Skin epidermis (tissue), 12 donors: ENCODE measurements around the gene IQGAP3.
A peak's percentile ranks its signal among the peaks of the same experiment; 100 is the strongest.
"Not testable (repeated sequence)": the region's sequence is repeated elsewhere in the genome, so short reads cannot be mapped to it uniquely, and the experiment has no call there.

Experiments used
- H3K27ac ChIP-seq, 21 experiments: fragments of 200-600 bp; sonication (generic) in 11 of 21; one replicate each; pipeline ENCODE4 v1.5.0; 2020; ENCODE audit warnings: mild to moderate bottlenecking in 3 of 21, inconsistent platforms in 2 of 21, moderate library complexity in 2 of 21
- H3K4me3 ChIP-seq, 7 experiments: fragments of 200-600 bp; sonication (generic) in 2 of 7; one replicate each; pipeline ENCODE4 v1.5.0; 2020; ENCODE audit warnings: inconsistent platforms in 2 of 7, mild to moderate bottlenecking in 2 of 7, moderate library complexity in 1 of 7

The IQGAP3 gene

GRCh38 chr1:156594190-156594589 lies 21.8 kb upstream of the IQGAP3 start:
- H3K4me3 ChIP-seq: no peak overlapping the region
- H3K27ac ChIP-seq: no peak overlapping the region

- H3K27ac ChIP-seq: no peak overlapping the region
- H3K4me3 ChIP-seq: no peak overlapping the region
Observed at GRCh38 chr1:156593661-156593989, 21.3 kb upstream of the IQGAP3 start.

- Histone ChIP-seq H3K27ac (peak overlapping the region in 3 of 21 experiments; percentile 16 to 77 (median 72)), H3K4me3 (no peak overlapping the region)
Observed at GRCh38 chr1:156592910-156593660, 20.7 kb upstream of the IQGAP3 start.

- Histone ChIP-seq H3K27ac (peak overlapping the region in 20 of 21 experiments; percentile 63 to 93 (median 86)), H3K4me3 (peak overlapping the region; percentile 49 to 89 (median 77))
Observed at GRCh38 chr1:156592158-156592909, 20.0 kb upstream of the IQGAP3 start.

- Histone ChIP-seq H3K27ac (peak within 1 kb of the TSS; percentile 33 to 93 (median 86)), H3K4me3 (peak within 1 kb of the TSS; percentile 49 to 89 (median 77))
Observed at GRCh38 chr1:156591432-156592157, 19.2 kb upstream of the IQGAP3 start, which contains the start of gene NAXE. NAXE (plus strand) TSS chr1:156591776; CDS start chr1:156591805, 29 bp downstream.

- Histone ChIP-seq H3K27ac (peak overlapping the region; percentile 33 to 93 (median 86)), H3K4me3 (peak overlapping the region; percentile 49 to 89 (median 77))
Observed at GRCh38 chr1:156591181-156591431, 18.7 kb upstream of the IQGAP3 start.

- peak overlapping the region in 17 of 21 experiments; percentile 63 to 93 (median 87) for H3K27ac ChIP-seq
- peak overlapping the region in 5 of 7 experiments; percentile 49 to 89 (median 80) for H3K4me3 ChIP-seq
Observed at GRCh38 chr1:156590326-156591180, 18.2 kb upstream of the IQGAP3 start.

- no peak overlapping the region for H3K4me3 ChIP-seq
- H3K27ac ChIP-seq: no peak overlapping the region
Observed at GRCh38 chr1:156589546-156589945, 17.2 kb upstream of the IQGAP3 start.

- not testable (repeated sequence) for H3K4me3 ChIP-seq, H3K27ac ChIP-seq
Observed at GRCh38 chr1:156587927-156588326, 15.6 kb upstream of the IQGAP3 start.

- H3K27ac ChIP-seq: no peak overlapping the region
- no peak overlapping the region for H3K4me3 ChIP-seq
Observed at GRCh38 chr1:156586892-156587477, 14.6 kb upstream of the IQGAP3 start.

- Histone ChIP-seq H3K4me3 (no peak overlapping the region), H3K27ac (no peak overlapping the region)
Observed at GRCh38 chr1:156586323-156586722, 14.0 kb upstream of the IQGAP3 start.

DNA sequence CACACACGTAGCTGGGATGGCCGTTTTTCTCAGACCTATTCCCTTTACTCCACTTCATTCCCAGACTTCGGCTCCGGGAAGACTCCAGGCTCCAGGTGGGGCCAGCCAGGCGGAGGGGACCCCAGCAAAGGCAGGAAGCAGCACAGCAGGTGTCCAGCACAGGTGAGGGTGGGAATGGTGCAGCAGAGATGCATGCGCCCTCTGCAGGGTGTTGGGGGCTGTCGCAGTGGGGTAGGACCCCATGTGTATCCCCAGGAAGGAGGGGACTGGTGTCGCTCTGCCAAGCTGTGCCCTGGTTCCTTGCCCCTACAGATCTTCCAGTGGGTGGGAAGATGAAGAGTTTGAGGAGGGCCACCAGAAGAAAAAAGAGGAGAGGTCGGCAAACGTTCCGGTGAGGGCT lies 12.4 kb upstream of the IQGAP3 start:
- Histone ChIP-seq H3K4me3 (no peak overlapping the region), H3K27ac (no peak overlapping the region)

- H3K4me3 ChIP-seq: no peak overlapping the region
Observed at GRCh38 chr1:156583821-156584622, 11.7 kb upstream of the IQGAP3 start.

GRCh38 chr1:156582388-156583017 lies 10.1 kb upstream of the IQGAP3 start:
- H3K27ac ChIP-seq: peak overlapping the region in 9 of 21 experiments; percentile 0 to 81 (median 37)

More at GRCh38 chr1:156583821-156584622, 11.7 kb upstream of the IQGAP3 start:
- H3K27ac ChIP-seq: no peak overlapping the region

GRCh38 chr1:156581661-156582387 lies 9.5 kb upstream of the IQGAP3 start:
- H3K27ac ChIP-seq: peak overlapping the region in 9 of 21 experiments; percentile 0 to 81 (median 37)

More at GRCh38 chr1:156582388-156583017, 10.1 kb upstream of the IQGAP3 start:
- peak overlapping the region in 2 of 7 experiments; percentile 6 to 12 for H3K4me3 ChIP-seq

DNA sequence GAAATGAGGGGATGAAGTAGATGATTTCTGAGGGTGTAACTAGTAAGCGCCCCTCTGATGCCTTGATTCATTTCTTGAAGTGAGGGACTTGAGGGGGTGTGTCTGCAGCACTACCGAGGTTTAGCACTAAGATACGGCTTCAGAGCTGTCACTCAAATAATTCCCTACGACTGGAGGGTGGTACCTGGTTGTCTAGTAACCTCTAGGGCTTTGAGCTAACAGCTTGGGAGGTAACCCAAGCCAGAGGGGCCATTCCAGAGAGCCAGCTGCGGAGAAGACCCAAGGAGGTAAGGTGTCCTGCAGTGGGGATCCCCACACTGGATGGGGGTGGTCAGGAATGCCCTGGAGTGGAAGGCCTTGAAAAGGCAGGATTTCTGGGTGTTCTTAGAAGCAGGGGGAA lies 7.1 kb upstream of the IQGAP3 start, which contains the start of gene TTC24:
TSS of gene TTC24 (plus strand) at position 252 of the 400 bp plus-strand sequence. CDS start 1,642 bp downstream, outside the sequence.
- no peak within 1 kb of the TSS for H3K4me3 ChIP-seq
- no peak within 1 kb of the TSS for H3K27ac ChIP-seq

More at GRCh38 chr1:156581661-156582387, 9.5 kb upstream of the IQGAP3 start:
- peak overlapping the region in 2 of 7 experiments; percentile 6 to 12 for H3K4me3 ChIP-seq

GRCh38 chr1:156578055-156578454 lies 5.7 kb upstream of the IQGAP3 start:
- H3K27ac ChIP-seq: no peak overlapping the region
- H3K4me3 ChIP-seq: no peak overlapping the region
